ENCODE results near the gene MS4A15. TPM values are rescaled to one million over a fixed set of nuclear protein-coding genes. Genes with fewer than 3 reads are reported as not detected.
A peak's percentile ranks its signal among the peaks of the same experiment; 100 is the strongest.

Gene MS4A15
- total RNA-seq, 4 donors from 2014 or later: not detected

DNA sequence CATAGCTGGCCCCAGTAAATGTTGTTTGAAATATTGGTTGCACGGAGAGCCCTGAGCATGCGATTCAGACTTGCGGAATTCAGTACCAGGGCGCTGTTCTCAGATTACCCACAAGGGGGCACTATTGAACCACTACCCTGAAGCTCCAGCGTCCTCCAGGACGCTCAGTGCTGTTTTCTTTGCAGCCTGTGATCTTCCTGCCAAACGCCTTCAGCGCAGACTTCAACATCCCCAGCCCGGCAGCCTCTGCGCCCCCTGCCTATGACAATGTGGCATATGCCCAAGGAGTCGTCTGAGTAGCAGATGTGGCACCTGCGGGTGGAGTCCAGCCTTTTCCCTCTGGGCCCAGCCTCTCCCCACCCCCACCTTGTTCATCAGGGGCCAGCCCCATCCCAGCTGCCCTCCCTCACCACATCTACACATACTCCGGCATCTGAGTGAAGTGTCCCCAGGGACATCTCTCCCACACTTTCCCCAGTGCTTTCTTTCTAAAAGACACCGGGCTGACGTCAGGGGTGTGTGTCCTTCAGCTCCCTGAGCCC, 18.8 kb downstream of the MS4A15 start:
- H3K36me3 ChIP-seq: no peaks in the 10 kb centered on the region
- peak; percentile 91 for DNase-seq
- no peak for TF ChIP-seq POLR2A (IDR thresholded peaks at IDR 0.05)
- TF ChIP-seq, protein P1, sequence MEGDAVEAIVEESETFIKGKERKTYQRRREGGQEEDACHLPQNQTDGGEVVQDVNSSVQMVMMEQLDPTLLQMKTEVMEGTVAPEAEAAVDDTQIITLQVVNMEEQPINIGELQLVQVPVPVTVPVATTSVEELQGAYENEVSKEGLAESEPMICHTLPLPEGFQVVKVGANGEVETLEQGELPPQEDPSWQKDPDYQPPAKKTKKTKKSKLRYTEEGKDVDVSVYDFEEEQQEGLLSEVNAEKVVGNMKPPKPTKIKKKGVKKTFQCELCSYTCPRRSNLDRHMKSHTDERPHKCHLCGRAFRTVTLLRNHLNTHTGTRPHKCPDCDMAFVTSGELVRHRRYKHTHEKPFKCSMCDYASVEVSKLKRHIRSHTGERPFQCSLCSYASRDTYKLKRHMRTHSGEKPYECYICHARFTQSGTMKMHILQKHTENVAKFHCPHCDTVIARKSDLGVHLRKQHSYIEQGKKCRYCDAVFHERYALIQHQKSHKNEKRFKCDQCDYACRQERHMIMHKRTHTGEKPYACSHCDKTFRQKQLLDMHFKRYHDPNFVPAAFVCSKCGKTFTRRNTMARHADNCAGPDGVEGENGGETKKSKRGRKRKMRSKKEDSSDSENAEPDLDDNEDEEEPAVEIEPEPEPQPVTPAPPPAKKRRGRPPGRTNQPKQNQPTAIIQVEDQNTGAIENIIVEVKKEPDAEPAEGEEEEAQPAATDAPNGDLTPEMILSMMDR (IDR thresholded peaks at IDR 0.05): peak; percentile 74 to 95 (median 90)
- peaks cover 0 to 8% of the 10 kb centered on the region in 2 donors for H3K4me1 ChIP-seq
- no peak overlapping the region for H3K27ac ChIP-seq
- WGBS, 2 donors: 11 to 16% methylated on average over 7 to 15 of the region's 15 CpGs
- no peak overlapping the region for H3K4me3 ChIP-seq (replicated peaks in 1 of 3)
- intact Hi-C loops (cut with DNase I): no loop called here
- no peaks in the 10 kb centered on the region for H3K27me3 ChIP-seq
- no peaks in the 10 kb centered on the region for H3K9me3 ChIP-seq

DNA sequence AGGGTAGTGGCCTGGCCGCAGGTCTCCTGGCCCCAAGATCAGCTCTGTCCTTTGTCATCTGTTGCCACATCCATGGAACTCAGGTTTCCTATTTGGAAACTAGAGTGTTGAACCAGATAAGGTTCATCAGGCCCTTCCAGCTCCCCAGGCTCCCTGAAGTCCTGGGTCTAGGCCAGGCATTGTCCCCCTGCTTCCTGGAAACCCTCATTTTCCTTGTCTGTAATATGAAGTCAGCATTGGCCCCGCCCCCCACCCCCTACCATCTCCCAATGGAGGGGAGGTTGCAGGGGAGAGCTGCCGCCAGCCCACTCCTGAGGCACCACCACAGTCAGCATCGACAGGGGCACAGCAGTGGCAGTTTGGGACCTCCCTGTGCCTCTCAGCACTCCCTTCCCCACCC, 19.5 kb downstream of the MS4A15 start:
- no peak for DNase-seq
- no peak overlapping the region for H3K4me3 ChIP-seq (replicated peaks in 1 of 3)
- H3K4me1 ChIP-seq: peaks cover 0 to 8% of the 10 kb centered on the region in 2 donors
- no peaks in the 10 kb centered on the region for H3K27me3 ChIP-seq
- H3K9me3 ChIP-seq: no peaks in the 10 kb centered on the region
- H3K36me3 ChIP-seq: no peaks in the 10 kb centered on the region
- intact Hi-C loops (cut with DNase I): no loop called here
- TF ChIP-seq POLR2A (IDR thresholded peaks at IDR 0.05): no peak
- TF ChIP-seq, protein P1 (IDR thresholded peaks at IDR 0.05): no peak
- WGBS, 2 donors: 54 to 79% methylated on average over 2 to 3 of the region's 4 CpGs
- H3K27ac ChIP-seq: no peak overlapping the region

DNA sequence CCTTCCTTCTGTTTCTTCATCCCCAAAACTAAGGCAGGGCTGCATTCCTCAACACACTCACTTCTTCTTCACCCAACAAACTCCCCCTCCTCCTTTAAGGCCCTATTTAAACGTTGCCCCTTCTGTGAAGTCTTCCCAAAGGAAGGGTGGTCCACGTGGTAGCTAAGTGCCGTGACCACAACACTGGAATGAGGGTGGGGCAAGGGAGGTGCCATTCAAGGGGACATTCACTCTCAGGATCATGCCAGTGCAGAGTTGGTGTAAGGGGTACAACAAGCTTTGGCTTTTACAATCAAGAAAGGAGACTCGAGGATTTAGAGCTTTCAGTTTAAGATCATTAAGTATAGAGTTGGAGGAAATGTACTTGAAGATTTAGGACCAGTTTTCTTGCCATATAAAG, 20.4 kb downstream of the MS4A15 start:
- H3K4me3 ChIP-seq (replicated peaks in 1 of 3): no peak overlapping the region
- intact Hi-C loops (cut with DNase I): no loop called here
- 40 to 50% methylated on average over 4 of the region's 4 CpGs for WGBS, 2 donors
- no peaks in the 10 kb centered on the region for H3K36me3 ChIP-seq
- H3K27ac ChIP-seq: no peak overlapping the region
- DNase-seq: no peak
- H3K27me3 ChIP-seq: no peaks in the 10 kb centered on the region
- H3K4me1 ChIP-seq: peaks cover 0 to 8% of the 10 kb centered on the region in 2 donors
- no peaks in the 10 kb centered on the region for H3K9me3 ChIP-seq
- TF ChIP-seq POLR2A (IDR thresholded peaks at IDR 0.05): no peak
- TF ChIP-seq, protein P1 (IDR thresholded peaks at IDR 0.05): no peak

DNA sequence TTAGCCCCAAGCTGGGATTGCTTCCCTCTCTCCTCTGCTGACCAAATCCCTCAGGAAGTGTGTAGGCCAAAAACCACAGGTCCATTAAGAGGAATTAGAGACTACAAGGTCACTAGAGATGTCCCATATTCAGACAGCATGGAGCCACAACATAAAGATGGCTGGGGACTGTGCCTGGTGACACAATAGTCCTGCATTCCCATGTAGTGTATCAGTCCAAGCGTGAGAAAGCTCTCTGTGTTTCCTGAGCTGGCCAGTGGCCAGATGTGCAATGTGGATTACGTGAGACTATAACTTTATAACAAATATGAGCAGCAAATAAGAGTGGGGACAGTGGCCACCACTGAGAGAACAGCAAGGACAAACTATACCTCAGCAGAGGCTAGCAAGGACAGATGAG, 20.9 kb downstream of the MS4A15 start:
- 41 to 47% methylated on average over 2 of the region's 2 CpGs for WGBS, 2 donors
- intact Hi-C loops (cut with DNase I): no loop called here
- no peaks in the 10 kb centered on the region for H3K27me3 ChIP-seq
- TF ChIP-seq POLR2A (IDR thresholded peaks at IDR 0.05): no peak
- TF ChIP-seq, protein P1 (IDR thresholded peaks at IDR 0.05): no peak
- H3K4me3 ChIP-seq (replicated peaks in 1 of 3): no peak overlapping the region
- no peak overlapping the region for H3K27ac ChIP-seq
- no peaks in the 10 kb centered on the region for H3K36me3 ChIP-seq
- DNase-seq: no peak
- H3K4me1 ChIP-seq: peaks cover 0 to 8% of the 10 kb centered on the region in 2 donors
- H3K9me3 ChIP-seq: no peaks in the 10 kb centered on the region

DNA sequence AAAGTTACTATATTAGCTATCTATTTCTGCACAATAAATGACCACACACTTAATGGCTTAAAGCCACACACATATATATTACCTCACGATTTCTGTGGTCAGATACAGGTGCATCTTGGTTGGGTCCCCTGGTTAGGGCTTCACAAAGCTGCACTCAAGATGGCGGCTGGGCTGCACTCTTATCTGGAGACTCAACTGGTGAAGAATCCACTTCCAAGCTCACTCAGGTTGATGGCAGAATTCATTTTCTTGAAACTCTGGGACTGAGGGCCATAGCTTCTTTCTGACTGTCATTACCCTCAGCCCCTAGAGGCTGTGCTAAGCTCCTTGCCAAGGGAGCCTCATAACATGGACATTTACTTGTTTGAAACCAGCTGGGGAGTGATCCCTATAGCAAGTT, 23.4 kb downstream of the MS4A15 start:
- WGBS, 2 donors: 82 to 84% methylated on average over 2 of the region's 2 CpGs
- intact Hi-C loops (cut with DNase I): no loop called here
- H3K36me3 ChIP-seq: no peaks in the 10 kb centered on the region

More for the DNA sequence above, 23.4 kb downstream of the MS4A15 start:
- H3K4me1 ChIP-seq: peaks cover 0 to 8% of the 10 kb centered on the region in 2 donors
- DNase-seq: no peak
- TF ChIP-seq, protein P1 (IDR thresholded peaks at IDR 0.05): no peak
- no peak for TF ChIP-seq POLR2A (IDR thresholded peaks at IDR 0.05)
- H3K9me3 ChIP-seq: no peaks in the 10 kb centered on the region
- H3K27me3 ChIP-seq: no peaks in the 10 kb centered on the region
- no peak overlapping the region for H3K27ac ChIP-seq
- no peak overlapping the region for H3K4me3 ChIP-seq (replicated peaks in 1 of 3)
